ENCODE results near the gene MVK.
A peak's percentile ranks its signal among the peaks of the same experiment; 100 is the strongest.

Gene MVK

GRCh38 chr12:109609342-109609741 is 35.7 kb downstream of the MVK start:
- no peak overlapping the region for H3K4me3 ChIP-seq (ENCODE audit: low read length)
- no peak for DNase-seq (ENCODE audit: low read depth)
- no peak for TF ChIP-seq CTCF (IDR thresholded peaks at IDR 0.05; ENCODE audit: insufficient read depth, low read depth, low read length, missing control alignments)

GRCh38 chr12:109610523-109610922 is 36.9 kb downstream of the MVK start:
- H3K4me3 ChIP-seq (ENCODE audit: low read length): no peak overlapping the region
- no peak for TF ChIP-seq CTCF (IDR thresholded peaks at IDR 0.05; ENCODE audit: insufficient read depth, low read depth, low read length, missing control alignments)

GRCh38 chr12:109611223-109611622 is 37.6 kb downstream of the MVK start:
- no peak overlapping the region for H3K4me3 ChIP-seq (ENCODE audit: low read length)
- no peak for DNase-seq (ENCODE audit: low read depth)
- TF ChIP-seq CTCF (IDR thresholded peaks at IDR 0.05; ENCODE audit: insufficient read depth, low read depth, low read length, missing control alignments): no peak

More at GRCh38 chr12:109610523-109610922, 36.9 kb downstream of the MVK start:
- no peak for DNase-seq (ENCODE audit: low read depth)

- no peak for TF ChIP-seq CTCF (IDR thresholded peaks at IDR 0.05; ENCODE audit: insufficient read depth, low read depth, low read length, missing control alignments)
- DNase-seq (ENCODE audit: low read depth): no peak
- H3K4me3 ChIP-seq (ENCODE audit: low read length): no peak overlapping the region
Observed at GRCh38 chr12:109612003-109612402, 38.4 kb downstream of the MVK start.

- H3K4me3 ChIP-seq (ENCODE audit: low read length): no peak overlapping the region
- peak; percentile 29 for DNase-seq (ENCODE audit: low read depth)
- TF ChIP-seq CTCF (IDR thresholded peaks at IDR 0.05; ENCODE audit: insufficient read depth, low read depth, low read length, missing control alignments): peak; percentile 43
Observed at GRCh38 chr12:109612975-109613502, 39.4 kb downstream of the MVK start.

GRCh38 chr12:109613649-109614455 is 40.3 kb downstream of the MVK start:
- TF ChIP-seq CTCF (IDR thresholded peaks at IDR 0.05; ENCODE audit: insufficient read depth, low read depth, low read length, missing control alignments): no peak
- DNase-seq (ENCODE audit: low read depth): no peak
- no peak overlapping the region for H3K4me3 ChIP-seq (ENCODE audit: low read length)
